Measurements from ENCODE around the gene XPOT.

DNA sequence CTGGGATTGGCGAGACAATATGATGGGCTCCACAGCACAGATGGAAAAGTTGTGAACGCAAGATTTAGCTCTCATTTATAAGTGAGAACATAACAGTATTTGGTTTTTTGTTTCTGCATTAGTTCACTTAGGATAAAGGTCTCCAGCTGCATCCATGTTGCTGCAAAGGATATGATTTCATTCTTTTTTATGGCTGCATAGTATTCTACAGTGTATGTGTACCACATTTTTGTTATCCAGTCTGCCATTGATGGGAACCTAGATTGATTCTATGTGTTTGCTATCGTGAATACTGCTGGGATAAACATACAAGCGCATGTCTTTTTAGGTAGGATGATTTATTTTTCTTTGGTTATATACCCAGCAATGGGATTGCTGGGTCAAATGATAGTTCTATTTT is 71.3 kb downstream of the XPOT start:
- TF ChIP-seq CTCF (IDR thresholded peaks at IDR 0.05) (no peak), POLR2A (IDR thresholded peaks at IDR 0.05) (no peak)

Measured in lower leg skin (tissue), 3 donors.